Fibroblast of the aortic adventitia (primary cell): ENCODE measurements around the gene LNX2. TPM values are rescaled to one million over a fixed set of nuclear protein-coding genes. Genes with fewer than 3 reads are reported as not detected.

Experiments
- DNase-seq: peaks from one replicate; pipeline ENCODE4 v3.0.0-alpha.2; 2010; ENCODE audit warnings: low read depth
- H3K4me3 ChIP-seq: 2 replicates; pipeline ENCODE4 v1.5.1; 2011; ENCODE audit warnings: low read depth, mild to moderate bottlenecking, control low read depth, low read length, moderate library complexity
- CTCF ChIP-seq: IDR thresholded peaks from 2 replicates; pipeline ENCODE4 v1.5.1; 2011; ENCODE audit warnings: mild to moderate bottlenecking, low read length, control low read depth, inconsistent platforms; ENCODE audit not compliant: insufficient read depth
- total RNA-seq: library from RNA; depleted of rRNA; stranded (reverse); fragments of >200 nt; gene quantifications from 2 replicates; pipeline ENCODE4 v1.2.3, GENCODE V29; 2012; ENCODE audit warnings: low replicate concordance

LNX2 gene
- total RNA-seq, 1 donor, result 6.1 TPM

DNA sequence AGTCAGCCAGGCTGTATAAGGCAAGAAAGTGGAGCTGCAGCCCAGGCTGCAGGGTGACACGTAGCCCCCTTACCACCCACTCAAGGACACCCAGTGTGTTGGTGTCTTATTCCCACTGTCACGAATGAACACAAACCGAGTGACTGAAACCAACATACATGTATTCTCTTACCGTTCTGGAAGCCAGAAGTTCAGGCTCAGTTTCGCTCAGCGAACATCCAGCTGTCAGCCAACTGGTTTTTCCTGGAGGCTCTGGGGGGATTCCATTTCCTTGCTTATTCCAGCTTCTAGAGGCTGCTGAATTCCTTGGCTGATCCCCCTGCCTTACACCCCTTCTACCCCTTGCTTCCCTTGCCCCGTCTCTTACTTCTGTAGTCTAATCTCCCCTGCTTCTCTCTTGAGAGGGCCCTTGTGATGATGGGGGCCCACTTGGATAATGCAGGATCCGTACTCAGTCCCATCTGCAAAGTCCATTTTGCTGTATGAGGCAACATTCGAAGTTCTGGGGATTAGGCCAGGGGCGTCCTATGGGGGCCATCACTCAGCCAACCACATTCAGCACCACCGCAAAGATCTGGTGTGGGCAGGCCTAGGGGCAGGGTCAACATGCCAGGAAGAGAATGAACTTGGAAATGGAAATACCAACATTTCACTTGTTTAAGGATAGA is 122.6 kb downstream of the LNX2 start:
- no peak overlapping the region for H3K4me3 ChIP-seq
- no peak for TF ChIP-seq CTCF
- DNase-seq, result no peak

DNA sequence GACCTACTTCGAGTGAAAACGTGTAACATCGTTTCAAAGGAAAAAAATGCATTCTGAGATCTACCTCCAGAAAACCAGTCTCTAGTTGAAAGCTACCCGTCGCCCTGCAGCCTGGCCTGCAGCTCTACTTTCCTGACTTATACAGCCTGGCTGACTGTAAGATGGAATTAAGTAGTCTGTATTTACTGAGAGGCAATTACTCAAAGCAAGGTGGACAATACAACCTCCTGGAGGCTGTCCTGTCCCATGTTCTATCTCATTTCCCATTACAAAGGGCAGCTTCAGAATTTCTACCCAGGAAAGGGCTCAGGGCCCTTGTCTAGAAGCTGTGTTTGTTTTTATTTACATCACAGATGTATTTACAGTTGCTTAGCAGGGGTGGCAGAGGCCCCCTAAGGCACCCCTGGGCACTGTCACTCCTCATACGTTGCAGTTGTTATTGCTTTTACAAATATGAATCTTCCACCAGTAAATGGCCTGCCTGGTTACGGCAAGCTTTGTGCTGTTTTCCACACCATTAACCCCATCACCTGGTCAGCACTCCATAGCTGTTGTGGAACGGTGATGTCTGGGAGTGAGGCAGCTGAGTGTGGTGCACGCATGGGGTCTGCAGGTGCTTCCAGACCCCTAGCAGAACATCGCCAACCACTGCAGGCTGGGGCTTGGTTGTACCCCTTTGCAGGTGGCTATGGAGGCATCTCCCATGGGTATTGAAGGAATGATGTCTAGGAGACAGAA is 123.6 kb downstream of the LNX2 start:
- no peak for TF ChIP-seq CTCF
- no peak for DNase-seq
- no peak overlapping the region for H3K4me3 ChIP-seq

GRCh38 chr13:27496006-27496405 is 124.3 kb downstream of the LNX2 start:
- no peak for TF ChIP-seq CTCF
- no peak for DNase-seq
- H3K4me3 ChIP-seq, result no peak overlapping the region

Other genes starting within 250 kb of the LNX2 start
- 46.6 and 190 TPM in 2 replicates for gene GTF3A, start 195.9 kb downstream of the LNX2 start, total RNA-seq
- gene MTIF3, start 170.0 kb downstream of the LNX2 start, total RNA-seq, result 68.0 and 86.5 TPM in 2 replicates
- 52.0 and 88.1 TPM in 2 replicates for gene POLR1D, start 1.4 kb upstream of the LNX2 start, total RNA-seq
- gene GSX1, start 172.0 kb upstream of the LNX2 start, total RNA-seq, result not detected in 2 replicates